CD4-positive, alpha-beta T cell treated with Interleukin-6 for 4 hours (primary cell): Measurements from ENCODE around the gene PELI2.

ENCODE experiments used
- DNase-seq: peaks from one replicate; pipeline ENCODE4 v3.0.0-alpha.2; 2020; ENCODE audit warnings: mixed read lengths

PELI2 gene, protein sequence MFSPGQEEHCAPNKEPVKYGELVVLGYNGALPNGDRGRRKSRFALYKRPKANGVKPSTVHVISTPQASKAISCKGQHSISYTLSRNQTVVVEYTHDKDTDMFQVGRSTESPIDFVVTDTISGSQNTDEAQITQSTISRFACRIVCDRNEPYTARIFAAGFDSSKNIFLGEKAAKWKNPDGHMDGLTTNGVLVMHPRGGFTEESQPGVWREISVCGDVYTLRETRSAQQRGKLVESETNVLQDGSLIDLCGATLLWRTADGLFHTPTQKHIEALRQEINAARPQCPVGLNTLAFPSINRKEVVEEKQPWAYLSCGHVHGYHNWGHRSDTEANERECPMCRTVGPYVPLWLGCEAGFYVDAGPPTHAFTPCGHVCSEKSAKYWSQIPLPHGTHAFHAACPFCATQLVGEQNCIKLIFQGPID

DNA sequence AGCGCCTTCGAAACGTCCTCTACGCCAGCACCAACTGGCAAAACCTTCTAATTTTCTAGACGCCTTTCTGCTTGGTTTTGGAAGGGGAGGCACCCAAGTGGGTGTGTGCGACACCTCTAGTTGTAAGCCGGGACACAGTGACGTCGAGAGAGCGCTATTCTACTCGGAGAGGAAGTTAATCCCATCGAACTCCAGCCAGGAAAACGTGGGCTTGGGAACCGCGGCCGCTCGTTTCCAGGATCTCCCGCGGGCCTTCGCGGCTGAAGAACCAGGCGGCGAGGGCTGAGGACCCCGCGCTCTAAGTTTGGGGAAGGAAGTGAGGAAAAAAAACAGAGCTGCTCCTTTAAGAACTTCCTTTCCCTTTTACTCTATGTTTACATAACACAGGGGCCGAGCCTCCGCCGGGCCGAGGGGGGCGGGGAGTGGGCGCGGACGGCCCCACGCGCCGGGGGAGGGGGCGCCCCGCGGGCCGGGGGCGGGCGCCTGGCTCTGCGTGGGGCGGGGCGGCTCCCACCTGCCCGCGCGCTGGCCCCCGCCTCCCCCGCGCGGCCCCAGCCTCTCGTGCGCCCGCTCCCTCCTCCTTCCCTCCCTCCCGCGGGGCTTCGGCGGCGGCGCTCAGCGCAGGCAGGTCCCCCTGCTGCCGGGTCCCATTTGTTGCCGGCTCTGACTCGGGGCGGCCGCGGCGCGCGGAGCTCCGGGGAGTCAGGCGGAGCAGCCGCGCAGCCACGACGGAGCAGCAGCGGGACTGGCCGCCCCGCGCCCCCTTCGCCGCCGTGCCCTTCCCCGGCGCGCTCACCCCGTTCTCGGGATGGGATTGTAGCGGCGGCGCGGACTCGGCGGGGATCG lies at the start of gene PELI2:
PELI2 (plus strand) TSS at position 647 of the 846 bp plus-strand sequence. CDS start 250 bp downstream, outside the sequence.
- DNase-seq: peak; percentile 88

DNA sequence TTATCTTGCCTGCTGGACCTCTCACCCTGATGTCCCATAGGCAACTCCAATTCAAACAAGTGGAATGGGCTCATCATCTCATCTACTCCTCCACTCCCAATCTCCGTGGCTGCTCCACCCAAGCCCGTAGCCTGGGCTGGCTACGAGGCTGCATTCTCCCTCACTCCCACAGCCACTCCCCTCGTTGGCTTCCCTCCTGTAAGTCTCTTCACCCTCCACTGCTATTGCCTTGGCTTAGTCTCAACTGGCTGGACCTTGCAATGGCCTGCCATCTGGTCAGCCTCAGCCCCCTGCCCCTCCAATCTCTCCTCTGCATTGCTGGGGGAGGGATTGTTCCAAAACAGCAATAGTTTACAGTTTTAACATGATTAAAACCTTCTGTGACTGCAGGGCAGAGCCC lies 44.4 kb upstream of the PELI2 start:
- no peak for DNase-seq

DNA sequence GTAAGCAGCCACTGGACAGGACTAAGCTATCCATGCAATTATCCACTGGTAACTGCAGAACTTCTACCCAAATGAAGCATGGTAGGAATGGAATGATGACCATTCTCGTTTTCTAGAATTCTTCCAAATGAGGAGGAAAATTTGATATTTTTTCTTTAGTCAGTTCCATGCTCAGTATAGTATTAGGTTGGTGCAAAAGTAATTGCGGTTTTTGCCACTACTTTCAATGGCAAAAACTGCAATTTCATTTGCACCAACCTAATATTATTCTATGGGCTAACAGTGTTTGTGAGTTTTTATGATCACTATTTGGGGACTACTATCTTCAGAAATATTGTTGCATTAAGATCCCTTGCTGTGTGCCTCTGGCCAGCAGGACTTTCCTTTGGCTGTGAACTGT lies 42.9 kb upstream of the PELI2 start:
- no peak for DNase-seq

DNA sequence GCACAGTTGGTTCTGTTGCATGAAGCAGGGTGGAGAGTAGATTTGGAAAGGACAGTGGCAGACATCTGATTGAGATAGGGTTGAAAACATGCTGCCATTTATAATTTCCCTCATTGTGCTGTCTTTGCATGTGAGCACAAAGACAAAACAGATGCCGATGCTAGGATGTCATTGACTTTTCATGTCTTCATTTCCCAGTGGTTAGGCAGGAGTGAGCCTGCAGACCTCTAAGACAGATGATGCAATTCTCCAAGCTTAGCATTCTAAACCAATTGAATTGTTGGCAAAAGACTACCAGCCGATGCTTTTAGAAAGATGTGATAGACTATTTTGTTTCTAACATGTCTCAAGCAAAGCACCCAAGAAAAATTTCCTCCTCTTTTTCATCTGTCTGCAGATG lies 37.1 kb upstream of the PELI2 start:
- no peak for DNase-seq

DNA sequence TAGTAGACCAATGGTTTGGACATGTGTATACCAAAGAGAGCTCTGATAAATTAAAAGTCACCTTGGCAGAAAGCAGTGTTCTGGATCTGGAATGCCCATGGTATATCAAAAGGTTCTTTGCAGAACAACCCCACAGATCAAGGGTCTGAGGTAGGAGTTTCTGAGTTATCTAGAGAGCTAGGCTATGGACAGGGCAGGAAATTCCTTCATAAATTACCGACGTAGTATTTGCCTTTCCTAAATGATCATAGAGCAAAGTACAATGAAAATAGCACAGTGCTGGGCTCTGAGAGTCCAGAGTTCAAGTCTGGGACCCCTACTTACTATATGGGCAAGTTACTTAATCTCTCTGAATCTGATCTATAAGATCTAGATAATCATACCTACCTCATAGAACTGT lies 35.3 kb upstream of the PELI2 start:
- DNase-seq: no peak

DNA sequence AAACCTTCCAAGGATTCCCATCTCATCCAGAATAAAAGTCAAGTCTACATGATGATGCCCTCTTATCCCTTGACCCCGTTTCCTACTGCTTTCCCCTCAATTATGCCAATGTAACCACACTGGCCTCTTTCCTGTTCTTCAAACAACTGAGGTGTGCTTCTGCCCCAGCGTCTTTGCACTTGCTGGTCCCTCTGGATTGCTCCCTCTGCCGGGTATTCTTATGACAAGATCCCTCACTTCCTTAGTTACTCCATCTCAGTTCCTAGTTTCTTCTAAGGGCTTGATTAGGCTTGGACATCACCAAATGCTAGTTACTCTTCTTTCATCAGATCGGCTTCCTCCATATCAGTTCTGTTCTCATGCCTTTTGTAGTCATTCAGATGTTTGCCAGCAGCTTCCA lies 32.7 kb upstream of the PELI2 start:
- DNase-seq: no peak

DNA sequence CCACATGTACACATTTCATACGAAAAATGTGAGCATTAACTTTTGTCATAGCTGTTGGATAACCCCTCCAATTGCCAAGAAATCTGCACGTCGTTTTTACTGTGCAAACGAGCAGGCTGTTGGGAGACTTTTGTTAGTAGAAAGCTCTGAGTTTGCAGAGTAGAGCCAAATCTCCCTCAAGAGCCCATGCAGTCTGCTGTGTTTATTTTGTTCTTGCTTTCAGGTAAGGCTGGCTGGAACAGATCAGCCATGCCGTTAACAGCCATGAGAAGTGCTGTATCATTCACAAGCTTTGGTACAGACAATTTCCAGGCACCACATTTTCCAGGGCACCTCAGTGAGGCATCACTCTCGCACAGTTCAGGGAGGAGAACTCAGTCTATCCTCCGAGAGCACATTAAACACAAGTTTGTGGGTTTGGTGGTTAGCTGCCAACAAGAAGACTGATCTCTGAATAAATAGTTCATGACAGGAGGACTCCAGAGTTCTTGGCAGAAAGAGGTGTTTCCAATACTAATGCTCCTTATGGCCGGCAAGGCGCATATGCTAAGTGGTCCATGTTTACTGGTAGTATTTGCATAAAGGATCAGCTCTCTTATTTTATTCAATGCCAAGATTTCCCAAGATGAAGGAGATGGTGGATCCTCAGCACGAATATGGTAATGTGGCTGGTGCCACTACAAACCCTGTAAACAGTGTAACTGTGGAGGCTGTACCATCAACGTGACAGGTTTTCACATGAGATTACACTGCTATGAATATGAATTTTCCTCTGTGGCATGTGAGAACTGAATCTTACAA lies 30.3 kb upstream of the PELI2 start:
- no peak for DNase-seq

DNA sequence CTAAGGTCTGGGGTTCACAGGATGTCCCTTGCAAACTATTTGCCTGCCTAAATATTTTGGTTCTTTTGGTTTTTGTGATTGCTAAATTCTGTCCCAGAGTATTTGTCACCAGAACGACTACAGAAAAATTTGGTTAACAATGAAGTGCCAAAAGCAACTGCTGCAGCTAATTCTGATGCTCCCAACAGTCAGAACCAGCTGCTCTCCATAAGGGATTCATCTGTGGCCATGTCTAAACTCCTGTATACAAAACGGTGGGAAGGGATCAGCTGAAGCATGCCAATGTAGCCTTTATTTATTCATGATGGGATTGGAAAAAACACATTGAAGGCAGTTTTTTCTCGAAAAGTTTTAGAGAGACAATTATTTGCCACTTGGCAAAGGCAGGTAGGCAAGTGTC lies 29.3 kb upstream of the PELI2 start:
- DNase-seq: no peak

DNA sequence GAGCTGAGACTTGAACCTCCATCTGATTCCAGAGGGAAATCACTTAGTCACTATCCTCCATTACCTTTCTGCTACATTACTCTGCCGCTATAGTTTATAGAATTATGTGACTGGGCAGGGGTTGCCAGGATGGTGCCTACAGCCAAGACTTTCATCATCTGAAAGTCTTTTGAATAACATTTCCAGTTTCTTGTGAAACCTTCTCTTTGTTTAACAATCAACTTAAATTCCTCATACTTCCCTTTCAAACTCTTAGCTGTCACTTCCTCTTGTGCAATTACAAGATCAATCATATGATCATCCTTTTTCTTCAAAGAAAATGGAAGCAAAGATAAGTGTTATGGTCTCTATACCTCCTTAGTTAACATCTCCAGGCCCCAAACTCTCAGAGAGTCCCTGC lies 25.4 kb upstream of the PELI2 start:
- no peak for DNase-seq

DNA sequence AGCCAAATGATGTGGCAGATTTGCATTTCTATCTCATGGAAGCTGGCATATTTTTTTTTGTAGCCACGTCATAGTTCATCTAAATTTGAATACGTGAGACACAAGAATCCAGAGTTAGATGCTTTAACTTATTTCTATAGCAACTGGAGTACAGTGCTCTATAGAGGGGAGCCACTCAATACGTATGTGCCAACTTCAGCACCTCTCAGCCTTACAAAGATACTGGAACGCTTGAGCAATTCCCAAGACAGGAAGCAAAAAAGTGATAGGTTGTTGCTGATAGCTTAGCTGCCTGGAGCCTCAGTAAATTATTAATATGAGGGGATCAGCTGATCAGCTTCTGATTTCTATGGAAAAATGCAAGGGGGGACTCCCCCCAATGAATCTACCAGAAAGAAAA lies 24.1 kb upstream of the PELI2 start:
- no peak for DNase-seq

DNA sequence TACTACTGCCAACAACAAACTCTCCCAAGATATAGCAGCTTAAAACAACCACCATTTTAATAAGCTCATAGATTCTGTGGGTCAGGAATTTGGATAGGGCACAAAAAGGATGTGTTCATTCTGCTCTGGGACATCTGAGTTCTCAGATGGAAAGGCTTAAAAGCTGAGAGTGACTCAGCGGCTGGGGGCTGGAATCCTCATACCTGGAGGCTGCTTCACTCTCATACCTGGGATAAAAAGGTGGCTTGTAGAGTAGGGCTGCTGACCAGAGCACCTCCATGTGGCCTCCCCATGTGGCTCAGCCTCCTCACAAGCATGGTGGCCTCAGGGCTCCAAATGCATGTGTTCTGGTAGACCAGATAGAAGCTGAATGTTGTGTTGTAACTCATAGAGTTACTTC lies 20.2 kb upstream of the PELI2 start:
- no peak for DNase-seq

DNA sequence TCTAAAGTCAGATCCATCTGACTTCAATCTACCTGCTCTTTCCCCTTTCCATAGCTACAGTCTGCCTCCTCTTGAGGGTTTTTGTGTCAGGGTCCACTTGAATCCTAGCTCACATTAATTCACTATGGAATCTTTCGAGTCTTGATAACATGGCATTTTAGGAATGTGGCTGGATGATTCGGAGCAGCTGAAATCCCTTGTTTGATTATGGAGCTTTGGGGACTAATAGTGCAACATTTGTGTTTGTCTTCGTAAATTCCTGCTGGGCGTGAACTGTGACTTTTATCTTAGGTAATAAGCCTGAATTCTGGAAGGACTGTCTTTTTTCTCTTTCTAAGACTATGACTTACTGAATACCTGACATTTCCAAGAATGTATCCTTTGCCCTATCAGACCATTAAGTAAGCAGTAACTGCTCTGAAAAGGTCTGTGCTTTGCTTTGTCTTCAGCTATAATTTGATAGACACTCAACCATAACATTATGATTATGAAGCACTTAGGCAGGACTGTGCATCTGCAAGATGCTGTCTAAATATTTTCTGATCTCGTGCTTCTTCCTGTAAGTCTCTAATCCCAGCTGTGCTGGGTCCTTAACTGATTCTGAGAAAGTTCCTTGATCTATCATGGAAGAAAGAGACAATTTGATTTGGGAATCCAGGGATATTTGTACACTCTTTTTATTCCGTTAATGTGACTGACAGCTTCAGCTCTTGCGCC lies 19.0 kb upstream of the PELI2 start:
- no peak for DNase-seq

DNA sequence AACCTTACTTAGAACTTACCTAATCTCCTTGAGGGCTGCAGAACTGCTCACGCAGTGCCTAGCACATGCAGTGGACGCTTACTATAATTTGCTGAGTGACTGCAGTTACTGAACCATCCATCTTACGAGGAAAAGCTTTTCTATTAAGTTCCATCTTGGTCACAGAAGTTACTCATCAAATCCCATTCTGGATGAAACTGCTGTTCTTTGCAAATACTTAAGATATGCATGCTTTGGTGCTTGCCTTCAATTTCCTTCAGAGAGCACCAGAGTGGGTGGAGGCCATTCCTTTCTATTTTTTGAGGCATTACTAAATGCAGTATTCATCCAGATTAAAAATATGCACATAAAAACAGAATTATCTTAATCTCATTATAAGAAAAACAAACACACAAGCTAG lies 17.7 kb upstream of the PELI2 start:
- no peak for DNase-seq

DNA sequence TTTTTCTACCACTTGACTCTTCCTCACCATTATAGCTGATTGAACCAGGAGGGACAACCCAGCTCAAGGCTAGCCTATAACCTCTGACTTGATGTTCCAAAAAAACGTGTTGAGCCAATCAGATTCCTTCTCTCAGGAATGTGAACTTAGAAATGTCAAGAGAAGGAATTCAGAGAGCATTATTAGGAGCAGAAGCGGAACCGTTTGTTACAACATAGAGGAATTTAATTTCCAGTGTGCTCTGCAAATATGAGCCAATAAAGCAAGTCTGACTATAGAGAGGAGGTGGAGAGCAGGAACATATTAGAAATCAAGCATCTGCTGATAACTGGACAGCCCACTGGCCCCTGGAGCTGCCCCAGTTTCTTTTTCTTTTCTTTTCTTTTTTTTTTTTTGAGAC lies 15.3 kb upstream of the PELI2 start:
- no peak for DNase-seq

DNA sequence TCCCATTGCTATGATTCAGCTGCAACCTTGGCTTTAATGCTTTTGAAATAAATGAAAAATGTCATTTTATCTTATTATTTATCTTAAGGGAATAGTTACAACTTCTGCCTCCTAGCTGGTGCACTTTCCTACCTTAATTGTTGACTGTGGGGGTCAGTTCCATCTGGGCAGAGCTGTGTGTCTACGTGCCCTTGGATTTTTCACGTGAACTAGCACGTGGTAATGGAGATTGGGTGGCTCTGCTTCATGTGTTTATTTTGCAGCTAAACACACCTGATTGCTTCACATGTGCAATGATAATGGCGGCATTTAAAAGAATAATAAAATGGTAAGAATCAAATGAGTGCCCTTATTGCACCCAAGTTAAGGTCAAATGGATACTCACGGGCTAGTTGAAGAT lies 10.6 kb upstream of the PELI2 start:
- no peak for DNase-seq

DNA sequence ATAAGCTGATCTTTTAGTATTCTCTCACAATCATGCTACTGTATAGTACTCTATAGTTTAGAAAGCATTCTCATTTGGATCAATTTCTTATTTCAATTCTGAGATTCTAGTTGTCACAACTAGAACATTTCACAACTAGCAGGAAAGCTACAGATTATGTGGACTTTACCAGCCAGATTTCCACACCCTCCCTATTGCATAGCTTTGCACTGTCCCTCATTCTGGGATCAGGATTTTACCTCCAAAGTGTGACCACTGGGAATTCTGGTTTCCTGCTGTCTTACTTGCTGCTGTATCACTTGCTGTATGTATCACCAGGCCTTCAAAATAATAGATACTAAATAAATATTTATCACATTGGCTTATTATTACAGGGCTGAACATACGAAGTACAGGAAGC lies 10.2 kb upstream of the PELI2 start:
- no peak for DNase-seq

DNA sequence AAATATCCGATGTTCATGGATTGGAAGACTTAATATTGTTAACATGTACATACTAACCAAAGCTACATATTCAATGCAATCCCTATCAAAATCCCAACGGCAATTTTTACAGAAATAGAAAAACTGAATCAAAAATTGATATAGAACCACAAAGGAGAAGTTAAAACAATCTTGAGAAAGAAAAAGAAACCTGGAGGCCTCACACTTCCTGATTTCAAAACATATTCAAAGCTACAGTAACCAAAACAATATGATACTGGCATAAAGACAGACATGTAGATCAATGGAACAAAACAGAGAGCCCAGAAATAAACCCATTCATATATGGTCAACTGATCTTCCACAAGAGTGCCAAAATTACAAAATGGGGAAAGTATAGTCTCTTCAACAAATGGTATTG lies 5.4 kb upstream of the PELI2 start:
- no peak for DNase-seq

DNA sequence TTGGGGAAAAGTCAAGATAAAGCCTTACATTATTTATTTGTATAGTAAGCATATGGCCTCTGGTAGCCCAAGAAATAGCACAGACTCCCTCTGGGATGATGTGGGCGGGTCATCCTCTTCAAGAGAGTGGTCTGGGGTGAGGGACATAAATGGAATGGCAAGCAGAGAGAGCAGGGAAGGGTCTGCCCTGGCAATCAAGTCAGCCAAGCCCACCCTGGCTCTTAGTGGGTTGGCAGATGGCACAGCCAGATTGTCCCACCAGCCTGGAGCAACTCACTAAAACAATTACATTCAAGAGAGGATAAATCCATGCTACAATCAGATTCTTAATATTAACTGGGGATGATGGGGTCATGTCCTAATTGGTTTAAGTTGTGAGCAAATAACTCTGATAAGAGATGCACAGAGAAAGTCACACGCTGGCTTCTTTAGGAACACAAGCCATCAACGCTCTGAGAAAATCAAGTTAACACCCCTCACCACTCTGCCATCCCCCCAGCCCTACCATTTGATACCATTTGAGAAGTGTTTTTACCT lies 2.8 kb upstream of the PELI2 start:
- no peak for DNase-seq

DNA sequence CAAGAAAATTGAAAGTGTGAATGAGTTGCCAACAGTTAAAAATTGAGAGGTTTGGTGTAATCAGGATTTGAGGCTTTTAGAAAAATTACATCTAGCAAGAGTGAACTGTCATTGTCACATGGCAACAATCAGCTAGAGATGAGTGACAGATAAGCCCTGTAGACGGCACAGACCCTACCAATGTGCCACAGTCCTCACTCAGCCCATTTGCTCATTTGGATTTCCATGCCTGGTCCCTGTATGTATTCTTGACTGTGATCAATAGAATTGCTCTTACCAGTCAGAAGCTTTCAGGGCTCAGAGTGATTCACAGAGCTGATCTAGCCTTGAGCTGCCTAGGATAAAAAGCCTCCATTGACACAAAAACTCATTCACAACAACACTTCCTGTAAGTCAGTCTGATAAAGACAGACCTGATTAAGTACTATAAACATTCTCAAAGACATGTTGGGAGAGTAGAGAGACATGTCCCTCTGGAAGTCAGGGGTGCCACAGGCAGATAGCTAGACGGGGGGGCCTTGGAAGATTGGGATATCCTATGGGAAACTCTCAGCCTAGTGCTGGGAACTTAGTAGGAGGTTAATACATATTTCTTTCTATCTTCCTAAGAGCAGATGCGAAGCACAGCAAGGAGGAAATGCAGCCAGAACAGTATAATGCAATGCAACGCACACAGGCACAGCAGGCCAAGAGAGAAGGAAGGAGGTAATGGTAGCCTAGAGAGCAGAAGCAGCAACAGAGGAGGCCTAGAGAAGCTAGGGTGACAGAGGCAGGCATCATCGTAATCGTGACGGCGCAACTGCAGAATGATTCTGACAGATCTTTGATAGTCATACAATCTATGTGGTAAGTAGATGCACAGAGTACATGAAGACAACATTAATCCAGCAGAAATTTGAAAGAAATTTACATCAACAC lies 2.0 kb upstream of the PELI2 start:
- peak; percentile 28 for DNase-seq

DNA sequence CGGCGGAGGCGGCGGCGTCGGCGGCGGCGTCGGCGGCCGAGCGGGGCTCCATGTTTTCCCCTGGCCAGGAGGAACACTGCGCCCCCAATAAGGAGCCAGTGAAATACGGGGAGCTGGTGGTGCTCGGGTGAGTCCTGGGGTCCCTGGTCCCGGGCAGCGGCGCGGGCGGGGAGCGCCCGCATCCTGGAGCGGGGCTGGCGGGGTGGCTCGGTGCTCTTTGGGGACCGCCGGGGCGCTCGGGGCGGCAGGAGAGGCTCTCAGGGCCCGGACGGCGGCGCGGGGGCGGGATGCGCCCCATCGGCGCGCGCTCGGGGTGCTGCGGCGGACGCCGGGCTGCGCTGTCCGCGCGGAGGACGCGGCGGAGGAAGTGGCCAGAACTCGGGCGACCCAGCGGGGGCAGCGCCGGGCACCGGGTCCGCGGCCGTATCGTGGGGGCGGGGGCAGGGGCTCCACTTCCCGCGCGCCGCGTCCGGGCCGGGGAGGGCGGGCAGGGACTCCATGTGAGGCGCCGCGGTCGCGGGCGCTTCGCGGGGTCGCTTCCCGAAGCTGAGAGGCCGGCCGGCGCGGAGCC lies 485 bp downstream of the PELI2 start:
- DNase-seq: peak; percentile 44
